ENCODE measurements around the gene SCARF2. TPM values are rescaled to one million over a fixed set of nuclear protein-coding genes. Genes with fewer than 3 reads are reported as not detected.

SCARF2 gene
- total RNA-seq, 1 experiment from 2014 or later, result 10.8 TPM

DNA sequence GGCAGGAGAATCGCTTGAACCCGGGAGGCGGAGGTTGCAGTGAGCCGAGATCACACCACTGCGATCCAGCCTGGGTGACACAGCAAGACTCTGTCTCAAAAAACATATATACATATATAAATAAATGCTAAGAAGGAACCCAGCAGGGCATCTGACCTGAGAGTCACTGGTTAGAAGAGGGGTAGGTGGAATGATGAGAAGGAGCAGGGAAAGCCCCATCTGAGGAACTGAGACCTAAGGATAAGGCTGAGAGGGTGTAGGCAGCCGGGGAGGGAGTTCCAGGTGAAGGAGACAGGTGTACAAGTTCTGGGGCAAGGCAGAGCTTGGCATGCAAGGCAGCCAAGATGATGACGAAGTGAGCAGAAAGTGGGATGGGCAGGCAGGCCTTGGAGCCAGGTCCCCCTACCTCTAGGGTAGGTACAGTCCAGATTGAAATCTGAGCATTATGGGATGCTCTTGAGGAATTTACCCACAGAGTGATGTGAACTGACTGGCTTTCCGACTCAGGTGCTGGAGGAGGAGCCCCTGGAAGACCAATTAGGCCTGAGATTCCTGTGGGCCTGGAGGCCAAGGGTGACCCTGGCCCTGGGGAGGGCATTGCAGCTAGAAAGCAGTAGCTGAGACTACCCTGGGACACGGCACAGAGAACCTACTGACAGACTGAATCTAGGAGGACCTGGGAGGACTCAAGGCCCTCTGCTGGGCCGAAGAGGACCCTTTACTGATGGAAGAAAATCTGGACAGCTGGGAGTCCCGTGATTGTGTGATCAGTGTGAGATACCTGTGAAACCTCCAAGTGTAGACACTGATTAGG is 35.2 kb upstream of the SCARF2 start:
- no peaks in the 10 kb centered on the region for H3K79me1 ChIP-seq (ENCODE audit: insufficient read depth, low read depth, low read length, poor library complexity, severe bottlenecking)
- no peak for DNase-seq
- H3K4me2 ChIP-seq (ENCODE audit: insufficient read depth, insufficient read length, low read length), result no peak overlapping the region
- no peaks in the 10 kb centered on the region for H3K23me2 ChIP-seq (ENCODE audit: insufficient read length, low read depth, low read length, poor library complexity, severe bottlenecking)
- no peak overlapping the region for H2BK5ac ChIP-seq (ENCODE audit: insufficient read length, low read length)
- no peak overlapping the region for H3K14ac ChIP-seq (ENCODE audit: insufficient read depth, low read length)
- Mint-ChIP-seq H3K36me3 (ENCODE audit: insufficient read depth in 1 of 3, low read depth in 3 of 3) (peaks cover 3 to 15% (median 10%) of the 10 kb centered on the region in 3 experiments; a peak in 5 of 7 replicates), H3K9me3 (no peaks in the 10 kb centered on the region), H3K4me1 (no peaks in the 10 kb centered on the region), H3K27ac (peak overlapping the region in 2 of 3 experiments; percentile 42 to 68; a peak in 4 of 7 replicates), H3K4me3 (no peak overlapping the region), H3K27me3 (ENCODE audit: low read depth) (no peaks in the 10 kb centered on the region)
- WGBS (ENCODE audit: extremely low coverage, insufficient read length, low lambda C conversion rate), result no CpG with 5 or more reads among the region's 11 CpGs
- H3K4ac ChIP-seq (ENCODE audit: low read depth, low read length), result no peak overlapping the region
- H3K27me3 ChIP-seq (ENCODE audit: insufficient read depth, low read length), result no peaks in the 10 kb centered on the region
- H3K9me3 ChIP-seq (ENCODE audit: control insufficient read depth, low read depth, low read length), result no peaks in the 10 kb centered on the region
- H3K9ac ChIP-seq (ENCODE audit: extremely low read depth, insufficient read length, low read length), result no peak overlapping the region
- no peak overlapping the region for H4K5ac ChIP-seq (ENCODE audit: insufficient read length, low read depth, low read length)
- no peak overlapping the region for H3K56ac ChIP-seq (ENCODE audit: insufficient read length, low read depth, low read length)
- no peak overlapping the region for H2AFZ ChIP-seq (ENCODE audit: low read length)
- H2BK20ac ChIP-seq (ENCODE audit: low read depth, low read length, poor library complexity, severe bottlenecking), result no peak overlapping the region
- no peak overlapping the region for H2BK12ac ChIP-seq (ENCODE audit: insufficient read length, low read depth, low read length)
- H3K79me2 ChIP-seq (ENCODE audit: insufficient read depth, low read length), result no peaks in the 10 kb centered on the region
- H3K18ac ChIP-seq (ENCODE audit: insufficient read length, low read depth, low read length), result no peak overlapping the region
- H4K91ac ChIP-seq (ENCODE audit: insufficient read length, low read depth, low read length), result no peak overlapping the region
- H2BK15ac ChIP-seq (ENCODE audit: low read depth, low read length), result no peak overlapping the region
- TF ChIP-seq, protein P1, sequence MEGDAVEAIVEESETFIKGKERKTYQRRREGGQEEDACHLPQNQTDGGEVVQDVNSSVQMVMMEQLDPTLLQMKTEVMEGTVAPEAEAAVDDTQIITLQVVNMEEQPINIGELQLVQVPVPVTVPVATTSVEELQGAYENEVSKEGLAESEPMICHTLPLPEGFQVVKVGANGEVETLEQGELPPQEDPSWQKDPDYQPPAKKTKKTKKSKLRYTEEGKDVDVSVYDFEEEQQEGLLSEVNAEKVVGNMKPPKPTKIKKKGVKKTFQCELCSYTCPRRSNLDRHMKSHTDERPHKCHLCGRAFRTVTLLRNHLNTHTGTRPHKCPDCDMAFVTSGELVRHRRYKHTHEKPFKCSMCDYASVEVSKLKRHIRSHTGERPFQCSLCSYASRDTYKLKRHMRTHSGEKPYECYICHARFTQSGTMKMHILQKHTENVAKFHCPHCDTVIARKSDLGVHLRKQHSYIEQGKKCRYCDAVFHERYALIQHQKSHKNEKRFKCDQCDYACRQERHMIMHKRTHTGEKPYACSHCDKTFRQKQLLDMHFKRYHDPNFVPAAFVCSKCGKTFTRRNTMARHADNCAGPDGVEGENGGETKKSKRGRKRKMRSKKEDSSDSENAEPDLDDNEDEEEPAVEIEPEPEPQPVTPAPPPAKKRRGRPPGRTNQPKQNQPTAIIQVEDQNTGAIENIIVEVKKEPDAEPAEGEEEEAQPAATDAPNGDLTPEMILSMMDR (conservative IDR thresholded peaks at IDR 0.05), result no peak
- no peaks in the 10 kb centered on the region for H4K20me1 ChIP-seq (ENCODE audit: control insufficient read depth, insufficient read depth, insufficient read length)
- no peak overlapping the region for H2AK5ac ChIP-seq (ENCODE audit: insufficient read length, low read length)
- H3K27ac ChIP-seq (ENCODE audit: insufficient read length, low read depth, low read length), result no peak overlapping the region
- no peaks in the 10 kb centered on the region for H3K4me1 ChIP-seq (ENCODE audit: insufficient read depth, low read length)
- H2BK120ac ChIP-seq (ENCODE audit: low read depth, low read length, poor library complexity, severe bottlenecking), result no peak overlapping the region
- no peak overlapping the region for H3K23ac ChIP-seq (ENCODE audit: insufficient read length, low read depth, low read length)
- H4K8ac ChIP-seq (replicated peaks; ENCODE audit: insufficient read length, low read depth, low read length), result no peak overlapping the region
- H3T11ph ChIP-seq (ENCODE audit: low read length), result no peak overlapping the region
